ENCODE measurements around the gene FAM131B.

- TF ChIP-seq CTCF (IDR thresholded peaks at IDR 0.05), result no peak
- TF ChIP-seq POLR2A (IDR thresholded peaks at IDR 0.05), result no peak
These were observed 20.7 kb downstream of the FAM131B start for GRCh38 chr7:143341842-143342241.

Data from thyroid gland (tissue), 4 donors.